B cell (primary cell): ENCODE results near the gene DCAKD. TPM values are rescaled to one million over a fixed set of nuclear protein-coding genes. Genes with fewer than 3 reads are reported as not detected.
A peak's percentile ranks its signal among the peaks of the same experiment; 100 is the strongest.

Source experiments
- ATAC-seq: fragments of 200-7000 bp; cut with Tn5 transposase; one replicate; pipeline ENCODE4 v1.10.0; 2021; ENCODE audit warnings: low read depth, mild to moderate bottlenecking, moderate number of reproducible peaks, moderate library complexity
- CTCF ChIA-PET: fragments of 350-600 bp; sonication (Branson Sonifier 250); formaldehyde crosslinking; loops from one replicate; lab custom pipeline; 2021; ENCODE audit warnings: antibody characterized with exemption, inconsistent platforms; lab: Charles Lee
- POLR2A ChIA-PET: fragments of 350-600 bp; sonication (Branson Sonifier 250); formaldehyde crosslinking; loops from one replicate; lab custom pipeline; 2021; ENCODE audit warnings: antibody characterized with exemption; lab: Charles Lee
- DNase-seq: peaks from one replicate; pipeline ENCODE4 v3.0.0; 2013
- H2AFZ ChIP-seq: 2 replicates; pipeline ENCODE4 v1.6.1; 2012; ENCODE audit warnings: mild to moderate bottlenecking, low read depth, low read length; ENCODE audit not compliant: insufficient read depth, poor library complexity, severe bottlenecking
- H3K27ac ChIP-seq, 2 donors: 1 replicate in 1 of 2; 2 replicates in 1 of 2; pipeline ENCODE4 v1.5.1; 2012 to 2013; ENCODE audit warnings: low read length in 2 of 2, mild to moderate bottlenecking in 2 of 2, moderate library complexity in 1 of 2
- H3K27me3 ChIP-seq, 4 experiments: fragments of 200-600 bp in 1 of 4; sonication (generic) in 1 of 4; replicated peaks in 1 of 4; 1 replicate in 2 of 4; 2 replicates in 2 of 4; pipeline versions ENCODE4 v1.6.1 to v1.7.0; 2013 to 2016; ENCODE audit warnings: low read length in 3 of 4, mild to moderate bottlenecking in 2 of 4, mixed read lengths in 1 of 4, moderate library complexity in 1 of 4; ENCODE audit not compliant: insufficient read depth in 4 of 4, control insufficient read depth in 3 of 4; ENCODE audit errors: control extremely low read depth in 1 of 4
- H3K36me3 ChIP-seq, 2 experiments: replicated peaks in 1 of 2; 1 replicate in 1 of 2; 2 replicates in 1 of 2; pipeline versions ENCODE4 v1.6.1 to v1.7.1; 2013; ENCODE audit warnings: low read length in 1 of 2; ENCODE audit not compliant: insufficient read depth in 2 of 2, control insufficient read depth in 1 of 2; ENCODE audit errors: control extremely low read depth in 1 of 2, extremely low read depth in 1 of 2
- H3K4me1 ChIP-seq, 2 donors: fragments of 200-600 bp in 1 of 2; sonication (generic) in 1 of 2; 1 replicate in 1 of 2; 2 replicates in 1 of 2; pipeline versions ENCODE4 v1.5.1 to v1.6.1; 2013 to 2017; ENCODE audit warnings: low read length in 2 of 2; ENCODE audit not compliant: control insufficient read depth in 2 of 2, insufficient read depth in 2 of 2
- H3K4me2 ChIP-seq: replicated peaks from 2 replicates; pipeline ENCODE3; 2012; ENCODE audit warnings: mild to moderate bottlenecking, low read depth, low read length; ENCODE audit not compliant: poor library complexity, severe bottlenecking
- H3K4me3 ChIP-seq, 5 experiments: fragments of 200-600 bp in 1 of 5; sonication (generic) in 1 of 5; 1 replicate in 3 of 5; 2 replicates in 2 of 5; pipeline versions ENCODE4 v1.5.1 to v1.7.0; 2011 to 2016; ENCODE audit warnings: low read length in 4 of 5, mild to moderate bottlenecking in 4 of 5, low read depth in 2 of 5, control low read depth in 1 of 5, moderate library complexity in 1 of 5; ENCODE audit not compliant: insufficient read depth in 1 of 5; ENCODE audit errors: control extremely low read depth in 1 of 5, extremely low read depth in 1 of 5
- H3K79me2 ChIP-seq: fragments of 200-600 bp; sonication (generic); one replicate; pipeline ENCODE4 v1.6.0; 2016; ENCODE audit warnings: low read length; ENCODE audit not compliant: control insufficient read depth, insufficient read depth
- H3K9ac ChIP-seq: fragments of 200-600 bp; sonication (generic); 2 replicates; pipeline ENCODE4 v1.6.1; 2017; ENCODE audit warnings: mild to moderate bottlenecking, low read length, moderate library complexity
- H3K9me3 ChIP-seq, 3 donors: one replicate each; pipeline versions ENCODE4 v1.6.1 to v1.7.1; 2013; ENCODE audit warnings: low read length in 2 of 3; ENCODE audit not compliant: control insufficient read depth in 2 of 3, insufficient read depth in 1 of 3; ENCODE audit errors: control extremely low read depth in 1 of 3
- H4K20me1 ChIP-seq: 2 replicates; pipeline ENCODE4 v1.6.0; 2012; ENCODE audit warnings: mild to moderate bottlenecking, low read length; ENCODE audit not compliant: insufficient read depth, control insufficient read depth, poor library complexity, severe bottlenecking
- H3K27ac Mint-ChIP-seq: one replicate; pipeline ENCODE4 v1.8.0; 2021; ENCODE audit warnings: mixed read lengths
- H3K27me3 Mint-ChIP-seq: one replicate; pipeline ENCODE4 v1.8.0; 2021; ENCODE audit warnings: mixed read lengths
- H3K4me1 Mint-ChIP-seq: one replicate; pipeline ENCODE4 v1.8.0; 2021; ENCODE audit warnings: mixed read lengths
- H3K4me3 Mint-ChIP-seq: one replicate; pipeline ENCODE4 v1.8.0; 2021; ENCODE audit warnings: mixed read lengths
- H3K9me3 Mint-ChIP-seq: one replicate; pipeline ENCODE4 v1.8.0; 2022; ENCODE audit warnings: mixed read lengths; ENCODE audit not compliant: insufficient read depth
- CTCF ChIP-seq: fragments of 200-600 bp; IDR thresholded peaks from one replicate; pipeline ENCODE4 v1.8.0; 2022; ENCODE audit warnings: antibody characterized with exemption, mild to moderate bottlenecking
- EZH2 ChIP-seq: IDR thresholded peaks from 2 replicates; pipeline ENCODE4 v1.6.1; 2012; ENCODE audit warnings: borderline replicate concordance, low read depth, mild to moderate bottlenecking, moderate library complexity, low read length; ENCODE audit not compliant: insufficient read depth, poor library complexity, severe bottlenecking
- WGBS: methylation state at CpG from one replicate; pipeline ENCODE4 v1.1.5; 2013; ENCODE audit warnings: missing lambda C conversion rate; ENCODE audit not compliant: insufficient coverage; 5-methylcytosine and 5-hydroxymethylcytosine counted together
- intact Hi-C: fragments of 100-400 bp; cut with micrococcal nuclease; formaldehyde crosslinking; loops from one replicate; pipeline ENCODE4 v1.10.0; 2022
- polyA plus RNA-seq: library from polyadenylated mRNA; depleted of rRNA; stranded (reverse); fragments of >200 nt; gene quantifications from 2 replicates; pipeline ENCODE4 v1.2.3, GENCODE V29; 2012
- total RNA-seq, 2 donors: library from RNA; stranded (reverse); fragments of 120-200 nt in 1 of 2; gene quantifications; 1 replicate in 1 of 2; 2 replicates in 1 of 2; pipeline versions ENCODE4 v1.2.3 to v1.2.4, GENCODE V29; 2013 to 2022

The DCAKD gene
- total and polyA plus RNA-seq, 2 donors (not counting 1 experiment from before 2014, with no cell fraction given), result 20.6 to 31.5 TPM

- Mint-ChIP-seq H3K27ac (no peak overlapping the region), H3K27me3 (no peaks in the 10 kb centered on the region), H3K4me1 (peaks cover 20% of the 10 kb centered on the region), H3K4me3 (no peak overlapping the region), H3K9me3 (no peaks in the 10 kb centered on the region)
- WGBS, result 98% methylated on average over 5 of the region's 6 CpGs
- no peaks in the 10 kb centered on the region for H3K9me3 ChIP-seq
- H3K36me3 ChIP-seq, result peaks cover 16 to 32% of the 10 kb centered on the region in 2 experiments
- ChIA-PET POLR2A (no interaction called here), CTCF (no interaction called here)
- intact Hi-C loops, result no loop called here
- no peak for ATAC-seq
- no peak for DNase-seq
- H3K4me1 ChIP-seq, result peaks cover 16 to 21% of the 10 kb centered on the region in 2 donors
- H3K27ac ChIP-seq, result no peak overlapping the region
- H4K20me1 ChIP-seq, result peaks cover 27% of the 10 kb centered on the region
- H3K79me2 ChIP-seq, result peaks cover 71% of the 10 kb centered on the region
- H3K4me2 ChIP-seq, result no peak overlapping the region
- TF ChIP-seq CTCF (no peak), EZH2 (no peak)
- H3K4me3 ChIP-seq, result no peak overlapping the region
- H3K9ac ChIP-seq, result no peak overlapping the region
- H2AFZ ChIP-seq, result no peak overlapping the region
- H3K27me3 ChIP-seq, result no peaks in the 10 kb centered on the region
These were observed 29.7 kb upstream of the DCAKD start for GRCh38 chr17:45081047-45081703.

- Mint-ChIP-seq H3K27me3 (no peaks in the 10 kb centered on the region), H3K9me3 (no peaks in the 10 kb centered on the region), H3K4me1 (peaks cover 22% of the 10 kb centered on the region), H3K4me3 (no peak overlapping the region), H3K27ac (peak overlapping the region; percentile 86)
- DNase-seq, result peak; percentile 54
- 16% methylated on average over 3 of the region's 3 CpGs for WGBS
- Histone ChIP-seq H3K4me1 (peaks cover 16 to 24% of the 10 kb centered on the region in 2 donors), H3K79me2 (peaks cover 90% of the 10 kb centered on the region), H4K20me1 (peaks cover 56% of the 10 kb centered on the region), H3K9me3 (no peaks in the 10 kb centered on the region), H3K27ac (peak overlapping the region; percentile 30 to 67), H3K4me3 (no peak overlapping the region), H3K4me2 (peak overlapping the region; percentile 14), H2AFZ (no peak overlapping the region), H3K9ac (no peak overlapping the region), H3K27me3 (no peaks in the 10 kb centered on the region), H3K36me3 (peaks cover 13 to 35% of the 10 kb centered on the region in 2 experiments)
- peak; percentile 58 for ATAC-seq
- ChIA-PET POLR2A (interaction anchor here (1.2 kb wide), 1 partner anchor 15 kb away, joined by 3 read pairs; no protein-coding TSS in a partner anchor), CTCF (interaction anchor here (1.2 to 1.5 kb wide), 2 partner anchors 28 to 158 kb away, joined by 4 to 8 read pairs; no protein-coding TSS in a partner anchor)
- intact Hi-C loops, result no loop called here
- TF ChIP-seq CTCF (no peak), EZH2 (no peak)
These were observed 26.2 kb upstream of the DCAKD start for GRCh38 chr17:45077643-45078042.
